GM23248 (cell line): ENCODE data around the gene PLEKHB2. TPM values are rescaled to one million over a fixed set of nuclear protein-coding genes. Genes with fewer than 3 reads are reported as not detected.
A peak's percentile ranks its signal among the peaks of the same experiment; 100 is the strongest.

ENCODE experiments used
- DNase-seq: peaks from one replicate; pipeline ENCODE4 v3.0.0-alpha.2; 2015
- H2AFZ ChIP-seq: fragments of 200-600 bp; sonication (generic); 2 replicates; pipeline ENCODE4 v1.6.1; 2016; ENCODE audit warnings: antibody characterized with exemption
- H3F3A ChIP-seq: fragments of 200-600 bp; sonication (generic); 2 replicates; pipeline ENCODE4 v1.6.1; 2016; ENCODE audit warnings: mild to moderate bottlenecking, antibody characterized with exemption, mixed run types; ENCODE audit not compliant: insufficient read depth
- H3K27ac ChIP-seq: fragments of 200-600 bp; sonication (generic); 2 replicates; pipeline ENCODE4 v1.5.1; 2016; ENCODE audit warnings: mild to moderate bottlenecking
- H3K27me3 ChIP-seq: fragments of 200-600 bp; sonication (generic); replicated peaks from 2 replicates; pipeline ENCODE4 v1.6.1; 2016; ENCODE audit warnings: mild to moderate bottlenecking; ENCODE audit not compliant: insufficient read depth
- H3K36me3 ChIP-seq: fragments of 200-600 bp; sonication (generic); 2 replicates; pipeline ENCODE4 v1.6.1; 2016; ENCODE audit warnings: low read depth, mild to moderate bottlenecking
- H3K4me1 ChIP-seq: fragments of 200-600 bp; sonication (generic); 2 replicates; pipeline ENCODE4 v1.6.1; 2016; ENCODE audit warnings: mild to moderate bottlenecking; ENCODE audit not compliant: insufficient read depth
- H3K4me2 ChIP-seq: fragments of 200-600 bp; sonication (generic); one replicate; pipeline ENCODE4 v1.6.1; 2016; ENCODE audit warnings: mild to moderate bottlenecking; ENCODE audit not compliant: unreplicated experiment
- H3K4me3 ChIP-seq: fragments of 200-600 bp; sonication (generic); 2 replicates; pipeline ENCODE4 v1.5.1; 2016; ENCODE audit warnings: mild to moderate bottlenecking
- H3K79me2 ChIP-seq: fragments of 200-600 bp; sonication (generic); 2 replicates; pipeline ENCODE4 v1.6.1; 2016; ENCODE audit warnings: mild to moderate bottlenecking; ENCODE audit not compliant: insufficient read depth
- H3K9ac ChIP-seq: fragments of 200-600 bp; sonication (generic); 2 replicates; pipeline ENCODE4 v1.6.1; 2016; ENCODE audit warnings: mild to moderate bottlenecking
- H3K9me2 ChIP-seq: fragments of 200-600 bp; sonication (generic); 2 replicates; pipeline ENCODE4 v1.6.1; 2016; ENCODE audit warnings: mixed run types, mild to moderate bottlenecking, moderate library complexity; ENCODE audit not compliant: insufficient read depth
- H3K9me3 ChIP-seq: fragments of 200-600 bp; sonication (generic); one replicate; pipeline ENCODE4 v1.6.1; 2017; ENCODE audit warnings: low read depth
- H4K20me1 ChIP-seq: fragments of 200-600 bp; sonication (generic); 2 replicates; pipeline ENCODE4 v1.6.0; 2016; ENCODE audit not compliant: insufficient read depth
- EZH2 ChIP-seq: fragments of 200-600 bp; sonication (generic); IDR thresholded peaks from 2 replicates; pipeline ENCODE4 v1.6.1; 2018; ENCODE audit warnings: antibody characterized with exemption, mild to moderate bottlenecking; ENCODE audit not compliant: insufficient read depth, poor library complexity, severe bottlenecking
- EZH2phosphoT487 ChIP-seq: fragments of 200-600 bp; sonication (generic); IDR thresholded peaks from 2 replicates; pipeline ENCODE4 v1.6.1; 2018; ENCODE audit warnings: antibody characterized with exemption, moderate library complexity, mild to moderate bottlenecking, low read depth; ENCODE audit not compliant: insufficient read depth
- WGBS, 2 experiments: methylation state at CpG; one replicate each; pipeline ENCODE4 v1.1.6; 2015 to 2017; ENCODE audit warnings: low lambda C conversion rate in 2 of 2, low coverage in 1 of 2; ENCODE audit errors: missing lambda C conversion rate in 2 of 2; 5-methylcytosine and 5-hydroxymethylcytosine counted together
- in situ Hi-C: fragments of 300-500 bp; cut with MboI; formaldehyde crosslinking; loops from 2 replicates; pipeline ENCODE4 v1.15.0; 2020
- polyA plus RNA-seq: library from polyadenylated mRNA; unstranded; fragments of >200 nt; fragmentation: Nextera tagmentation; extraction: Ambion mirVana; gene quantifications from 2 replicates; pipeline ENCODE4 v1.2.1, GENCODE V29; 2016
- total RNA-seq: library from RNA; depleted of rRNA; stranded (reverse); fragments of >200 nt; shearing (Covaris generic); gene quantifications from 2 replicates; pipeline ENCODE4 v1.2.3, GENCODE V29; 2014

The PLEKHB2 gene
- total and polyA plus RNA-seq, 2 experiments from 2014 or later, result 71.7 to 94.7 TPM

DNA sequence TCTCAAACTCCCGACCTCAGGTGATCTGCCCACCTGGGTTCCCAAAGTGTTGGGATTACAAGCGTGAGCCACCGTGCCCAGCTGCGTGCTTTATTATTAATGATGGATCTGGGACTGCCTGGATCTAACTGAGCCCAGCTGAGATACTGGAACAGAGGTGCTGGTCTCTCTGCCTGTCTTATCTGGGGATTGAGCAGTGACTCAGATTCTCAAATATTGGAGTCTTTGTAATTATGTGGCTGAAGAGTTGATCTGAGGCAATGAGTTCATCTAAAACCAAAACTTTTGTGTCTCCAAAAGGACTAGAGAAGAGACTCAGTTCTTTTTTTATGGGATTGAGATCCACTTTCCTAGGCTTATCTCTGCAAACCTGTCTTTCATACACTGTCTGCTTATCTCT lies 16.3 kb downstream of the PLEKHB2 start:
- no peak overlapping the region for H2AFZ ChIP-seq
- DNase-seq, result peak; percentile 27
- no peaks in the 10 kb centered on the region for H3K9me3 ChIP-seq
- in situ Hi-C loops, result no loop called here
- no peaks in the 10 kb centered on the region for H3K27me3 ChIP-seq
- TF ChIP-seq EZH2, result no peak
- no peak for TF ChIP-seq EZH2phosphoT487
- 98 to 100% methylated on average over 4 of the region's 4 CpGs for WGBS, 2 experiments
- no peak overlapping the region for H3K9ac ChIP-seq
- H3K4me2 ChIP-seq, result no peak overlapping the region
- H3K27ac ChIP-seq, result no peak overlapping the region
- H3K79me2 ChIP-seq, result peaks cover 96% of the 10 kb centered on the region
- H3K36me3 ChIP-seq, result peaks cover 14% of the 10 kb centered on the region
- H3K9me2 ChIP-seq, result no peaks in the 10 kb centered on the region
- no peaks in the 10 kb centered on the region for H3F3A ChIP-seq
- no peaks in the 10 kb centered on the region for H3K4me1 ChIP-seq
- H4K20me1 ChIP-seq, result peaks cover 4% of the 10 kb centered on the region
- H3K4me3 ChIP-seq, result no peak overlapping the region

DNA sequence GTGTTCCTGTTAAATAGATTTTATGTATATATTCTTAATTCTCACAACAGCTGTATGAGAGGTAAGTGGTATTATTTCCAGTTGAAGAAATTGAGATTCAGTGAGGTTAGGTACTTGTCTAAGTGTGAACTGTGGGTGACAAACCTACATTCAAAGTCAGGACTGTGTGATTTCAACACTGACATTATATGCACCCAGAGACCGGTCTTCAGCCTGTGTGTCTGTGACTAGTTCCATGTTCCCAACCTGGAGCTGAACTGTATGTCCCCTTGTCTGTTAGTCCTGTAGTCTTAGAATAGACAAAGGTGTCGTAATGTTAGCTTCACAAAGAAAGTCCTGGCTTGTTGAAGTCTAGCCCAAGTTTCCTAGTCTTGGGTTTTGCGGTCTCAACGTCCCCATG lies 17.4 kb downstream of the PLEKHB2 start:
- Histone ChIP-seq H3F3A (no peaks in the 10 kb centered on the region), H3K9ac (no peak overlapping the region), H3K27ac (no peak overlapping the region), H3K4me2 (no peak overlapping the region), H3K4me3 (no peak overlapping the region), H3K36me3 (peaks cover 24% of the 10 kb centered on the region), H3K27me3 (no peaks in the 10 kb centered on the region), H2AFZ (no peak overlapping the region), H3K79me2 (peaks cover 93% of the 10 kb centered on the region), H3K9me2 (no peaks in the 10 kb centered on the region), H4K20me1 (peaks cover 4% of the 10 kb centered on the region), H3K9me3 (no peaks in the 10 kb centered on the region), H3K4me1 (no peaks in the 10 kb centered on the region)
- 96 to 97% methylated on average over 4 of the region's 4 CpGs for WGBS, 2 experiments
- DNase-seq, result no peak
- TF ChIP-seq EZH2, result no peak
- TF ChIP-seq EZH2phosphoT487, result no peak
- in situ Hi-C loops, result no loop called here

GRCh38 chr2:131123192-131123591 lies 18.1 kb downstream of the PLEKHB2 start:
- Histone ChIP-seq H3K9me2 (no peaks in the 10 kb centered on the region), H3K4me3 (no peak overlapping the region), H3K27me3 (no peaks in the 10 kb centered on the region), H3F3A (no peaks in the 10 kb centered on the region), H3K4me1 (no peaks in the 10 kb centered on the region), H3K79me2 (peaks cover 88% of the 10 kb centered on the region), H3K27ac (no peak overlapping the region), H3K4me2 (no peak overlapping the region), H2AFZ (no peak overlapping the region), H3K9me3 (no peaks in the 10 kb centered on the region), H4K20me1 (peaks cover 4% of the 10 kb centered on the region; the same call in 1 of the 2 replicates), H3K36me3 (peaks cover 30% of the 10 kb centered on the region), H3K9ac (no peak overlapping the region)
- WGBS, 2 experiments, result 97 to 98% methylated on average over 3 of the region's 3 CpGs
- TF ChIP-seq EZH2 (no peak), EZH2phosphoT487 (no peak)
- no peak for DNase-seq
- in situ Hi-C loops, result no loop called here

GRCh38 chr2:131125195-131125757 lies 20.1 kb downstream of the PLEKHB2 start:
- Histone ChIP-seq H3K9me3 (no peaks in the 10 kb centered on the region), H3K4me1 (no peaks in the 10 kb centered on the region), H3K79me2 (peaks cover 68% of the 10 kb centered on the region), H3K36me3 (peaks cover 47% of the 10 kb centered on the region), H2AFZ (no peak overlapping the region), H4K20me1 (peaks cover 4% of the 10 kb centered on the region; the same call in 1 of the 2 replicates), H3K9ac (no peak overlapping the region), H3K27me3 (no peaks in the 10 kb centered on the region), H3K27ac (no peak overlapping the region), H3K4me3 (no peak overlapping the region), H3K4me2 (no peak overlapping the region), H3K9me2 (no peaks in the 10 kb centered on the region), H3F3A (no peaks in the 10 kb centered on the region)
- WGBS, 2 experiments, result 74 to 80% methylated on average over 7 of the region's 7 CpGs
- DNase-seq, result no peak
- in situ Hi-C loops, result no loop called here
- TF ChIP-seq EZH2phosphoT487 (no peak), EZH2 (no peak)
